Gastrocnemius medialis (tissue), 4 donors: ENCODE data around the gene HPGD.

ENCODE experiments used
- POLR2A ChIP-seq, 2 donors: fragments of 450-650 bp; IDR thresholded peaks; one replicate each; pipeline ENCODE4 v1.6.1; 2017; ENCODE audit warnings: antibody characterized with exemption in 2 of 2, mild to moderate bottlenecking in 2 of 2, moderate library complexity in 2 of 2
- TF ChIP-seq, protein P1 (sequence below), 5 experiments: fragments of 450-650 bp in 3 of 5; fragments of 200-600 bp in 2 of 5; sonication (generic) in 2 of 5; IDR thresholded peaks in 4 of 5; conservative IDR thresholded peaks in 1 of 5; 1 replicate in 4 of 5; 2 replicates in 1 of 5; pipeline ENCODE4 v1.5.1; 2016 to 2019; ENCODE audit warnings: antibody characterized with exemption in 5 of 5, mild to moderate bottlenecking in 3 of 5, moderate library complexity in 3 of 5

DNA sequence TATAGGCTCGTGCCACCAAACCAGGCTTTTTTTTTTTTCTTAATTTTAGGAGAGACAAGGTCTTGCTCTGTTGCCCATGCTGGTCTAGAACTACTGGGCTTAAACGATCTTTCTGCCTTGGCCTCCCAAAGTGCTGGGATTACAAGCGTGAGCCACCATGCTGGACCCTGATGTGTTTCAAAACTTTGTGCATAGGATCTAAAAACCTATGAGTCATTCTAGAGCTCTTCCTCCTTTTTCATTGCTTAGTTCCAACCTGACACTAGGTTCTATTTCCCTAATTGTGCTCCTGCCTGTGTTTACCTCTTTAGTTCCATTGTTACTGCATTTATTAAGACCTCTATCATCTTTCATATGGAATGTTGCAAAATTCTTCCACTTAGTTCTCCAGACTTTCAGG is 57.3 kb downstream of the HPGD start:
- TF ChIP-seq, protein P1, sequence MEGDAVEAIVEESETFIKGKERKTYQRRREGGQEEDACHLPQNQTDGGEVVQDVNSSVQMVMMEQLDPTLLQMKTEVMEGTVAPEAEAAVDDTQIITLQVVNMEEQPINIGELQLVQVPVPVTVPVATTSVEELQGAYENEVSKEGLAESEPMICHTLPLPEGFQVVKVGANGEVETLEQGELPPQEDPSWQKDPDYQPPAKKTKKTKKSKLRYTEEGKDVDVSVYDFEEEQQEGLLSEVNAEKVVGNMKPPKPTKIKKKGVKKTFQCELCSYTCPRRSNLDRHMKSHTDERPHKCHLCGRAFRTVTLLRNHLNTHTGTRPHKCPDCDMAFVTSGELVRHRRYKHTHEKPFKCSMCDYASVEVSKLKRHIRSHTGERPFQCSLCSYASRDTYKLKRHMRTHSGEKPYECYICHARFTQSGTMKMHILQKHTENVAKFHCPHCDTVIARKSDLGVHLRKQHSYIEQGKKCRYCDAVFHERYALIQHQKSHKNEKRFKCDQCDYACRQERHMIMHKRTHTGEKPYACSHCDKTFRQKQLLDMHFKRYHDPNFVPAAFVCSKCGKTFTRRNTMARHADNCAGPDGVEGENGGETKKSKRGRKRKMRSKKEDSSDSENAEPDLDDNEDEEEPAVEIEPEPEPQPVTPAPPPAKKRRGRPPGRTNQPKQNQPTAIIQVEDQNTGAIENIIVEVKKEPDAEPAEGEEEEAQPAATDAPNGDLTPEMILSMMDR (IDR thresholded peaks at IDR 0.05 in 4 of 5, conservative IDR thresholded peaks at IDR 0.05 in 1 of 5) = no peak
- TF ChIP-seq POLR2A (IDR thresholded peaks at IDR 0.05) = no peak
